H1 (cell line): ENCODE data around the gene MEIS2. TPM values are rescaled to one million over a fixed set of nuclear protein-coding genes. Genes with fewer than 3 reads are reported as not detected.
A peak's percentile ranks its signal among the peaks of the same experiment; 100 is the strongest.

Experiments
- CEBPB ChIP-seq: IDR thresholded peaks from 2 replicates; pipeline ENCODE4 v1.6.1; 2012; ENCODE audit warnings: low read depth, low read length
- CHD1 ChIP-seq: IDR thresholded peaks from 2 replicates; pipeline ENCODE4 v1.6.1; 2012; ENCODE audit warnings: low read depth, low read length, improper control_type of control experiment
- GTF2F1 ChIP-seq: IDR thresholded peaks from 2 replicates; pipeline ENCODE4 v1.6.1; 2012; ENCODE audit warnings: low read depth, low read length, improper control_type of control experiment, borderline replicate concordance
- KDM5A ChIP-seq: fragments of 200-600 bp; IDR thresholded peaks from 2 replicates; pipeline ENCODE4 v1.7.1; 2012; ENCODE audit warnings: mild to moderate bottlenecking, low read length, inconsistent platforms, mixed read lengths
- NRF1 ChIP-seq: IDR thresholded peaks from 2 replicates; pipeline ENCODE4 v1.6.1; 2011; ENCODE audit warnings: mild to moderate bottlenecking, low read depth, low read length, improper control_type of control experiment
- POLR2A ChIP-seq, 2 experiments: IDR thresholded peaks; 1 replicate in 1 of 2; 2 replicates in 1 of 2; pipeline ENCODE4 v1.6.1; 2011; ENCODE audit warnings: low read depth in 2 of 2, low read length in 2 of 2, mild to moderate bottlenecking in 2 of 2; ENCODE audit errors: control extremely low read depth in 1 of 2
- POLR2AphosphoS5 ChIP-seq: IDR thresholded peaks from 2 replicates; pipeline ENCODE4 v1.6.1; 2011; ENCODE audit warnings: low read depth, low read length
- SIN3A ChIP-seq, 2 experiments: IDR thresholded peaks in 1 of 2; conservative IDR thresholded peaks in 1 of 2; 2 replicates each; pipeline ENCODE4 v1.6.1; 2011 to 2012; ENCODE audit warnings: low read length in 2 of 2, improper control_type of control experiment in 1 of 2, low read depth in 1 of 2, mild to moderate bottlenecking in 1 of 2
- SUZ12 ChIP-seq: fragments of 200-600 bp; sonication (generic); IDR thresholded peaks from 2 replicates; pipeline ENCODE4 v1.6.1; 2012; ENCODE audit warnings: mild to moderate bottlenecking, inconsistent platforms, low read length, moderate library complexity, mixed read lengths
- TEAD4 ChIP-seq: IDR thresholded peaks from 2 replicates; pipeline ENCODE4 v1.6.1; 2012; ENCODE audit warnings: low read depth, low read length, inconsistent platforms, mixed read lengths
- polyA plus RNA-seq, 7 experiments: library from polyadenylated mRNA; depleted of rRNA in 3 of 7; stranded (reverse) in 5 of 7; unstranded in 2 of 7; fragments of >200 nt in 5 of 7; fragments of 200-250 nt in 2 of 7; gene quantifications; 1 replicate in 5 of 7; 2 replicates in 1 of 7; 4 replicates in 1 of 7; pipeline versions ENCODE4 v1.2.1 to v1.2.3, GENCODE V29; 2011 to 2013; ENCODE audit warnings: missing spikeins in 2 of 7, mixed read lengths in 2 of 7
- total RNA-seq: library from RNA; stranded (reverse); fragmentation: NEBNext Ultra II Directional; extraction: Animal tissue kit (Norgen Biotek cat#: 25700); gene quantifications from 2 replicates; pipeline ENCODE4 v1.2.1, GENCODE V29; 2021
- TF ChIP-seq, protein P1 (sequence below): IDR thresholded peaks from 2 replicates; pipeline ENCODE4 v1.6.1; 2012; ENCODE audit warnings: inconsistent platforms

The MEIS2 gene
- total and polyA plus RNA-seq, 2 of the 8 experiments (the other 6 are each of a cell fraction or from before 2014, with no cell fraction given), result 0.22 to 1.2 TPM

DNA sequence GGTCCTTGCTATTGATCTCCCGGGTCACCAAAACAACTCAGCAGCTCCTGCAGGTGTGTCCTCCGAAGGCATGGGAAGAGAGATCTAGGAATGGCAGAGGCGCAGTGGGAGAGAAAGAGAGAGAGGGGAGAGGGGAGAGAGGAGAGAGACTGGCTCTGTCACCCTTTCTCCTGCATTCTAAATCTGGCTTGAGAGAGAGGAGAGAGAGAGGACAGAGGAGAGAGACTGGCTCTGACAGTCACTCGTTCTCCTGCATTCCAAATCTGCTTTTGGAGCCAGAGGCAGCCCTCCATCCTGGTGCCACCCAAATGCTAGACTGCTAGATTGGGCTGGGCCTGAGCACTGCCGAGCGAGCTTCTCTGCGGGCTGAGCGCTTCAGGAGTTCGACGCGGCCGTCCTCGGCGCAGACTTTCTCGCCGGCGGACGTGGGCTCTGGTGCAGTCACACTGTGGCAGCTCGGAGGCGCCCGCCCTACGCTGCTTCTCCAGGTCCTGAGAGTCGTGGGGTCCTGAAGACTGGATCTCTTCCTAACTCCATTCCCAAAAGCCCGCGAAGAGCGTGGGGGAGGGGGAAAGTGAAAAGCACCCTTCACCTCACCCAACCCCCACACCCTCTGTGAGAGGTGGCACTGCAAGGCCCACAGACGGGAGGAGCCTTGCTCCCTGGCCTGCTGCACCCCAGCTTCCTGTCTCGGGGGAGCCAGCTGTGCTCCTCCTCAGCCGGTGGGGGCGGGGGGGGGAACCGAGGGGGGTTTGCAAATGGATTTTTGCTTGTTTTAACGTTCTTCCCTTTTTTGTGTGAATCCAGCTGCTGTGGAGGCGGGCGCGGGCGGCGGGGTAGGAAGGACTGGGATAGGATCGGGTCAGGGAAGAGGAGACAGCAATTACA lies 222.3 kb downstream of the MEIS2 start (continued):
- no peak for TF ChIP-seq POLR2A (IDR thresholded peaks at IDR 0.05; ENCODE audit: control extremely low read depth in 1 of 2, low read depth in 2 of 2, low read length in 2 of 2)
- TF ChIP-seq CEBPB, result no peak
- no peak for TF ChIP-seq GTF2F1
- TF ChIP-seq KDM5A, result no peak
- TF ChIP-seq, protein P1, sequence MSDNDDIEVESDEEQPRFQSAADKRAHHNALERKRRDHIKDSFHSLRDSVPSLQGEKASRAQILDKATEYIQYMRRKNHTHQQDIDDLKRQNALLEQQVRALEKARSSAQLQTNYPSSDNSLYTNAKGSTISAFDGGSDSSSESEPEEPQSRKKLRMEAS, result 0 out of 2 replicates have a peak, but pooled peaks have one; percentile 9
- no peak for TF ChIP-seq NRF1
- no peak for TF ChIP-seq POLR2AphosphoS5
- TF ChIP-seq CHD1, result no peak
- TF ChIP-seq SIN3A (conservative IDR thresholded peaks at IDR 0.05 in 1 of 2, IDR thresholded peaks at IDR 0.05 in 1 of 2; ENCODE audit: low read depth in 1 of 2, low read length in 2 of 2), result peak in 1 of 2 experiments; percentile 47; a peak in 1 of 4 replicates
- no peak for TF ChIP-seq TEAD4
- peak; percentile 70 for TF ChIP-seq SUZ12
